NCI-H146 treated with DMSO at 0.1 percent for 48 hours (cell line): ENCODE measurements around the gene DLG2.
A peak's percentile ranks its signal among the peaks of the same experiment; 100 is the strongest.
"Not testable (repeated sequence)": the region's sequence is repeated elsewhere in the genome, so short reads cannot be mapped to it uniquely, and the experiment has no call there.

Experiments
- DNase-seq: peaks from one replicate; lab custom pipeline; 2025; ENCODE audit not compliant: unreplicated experiment; lab: John Stamatoyannopoulos, UW

DLG2 gene

GRCh38 chr11:83639995-83640758, 1987.0 kb downstream of the DLG2 start:
- DNase-seq = no peak

DNA sequence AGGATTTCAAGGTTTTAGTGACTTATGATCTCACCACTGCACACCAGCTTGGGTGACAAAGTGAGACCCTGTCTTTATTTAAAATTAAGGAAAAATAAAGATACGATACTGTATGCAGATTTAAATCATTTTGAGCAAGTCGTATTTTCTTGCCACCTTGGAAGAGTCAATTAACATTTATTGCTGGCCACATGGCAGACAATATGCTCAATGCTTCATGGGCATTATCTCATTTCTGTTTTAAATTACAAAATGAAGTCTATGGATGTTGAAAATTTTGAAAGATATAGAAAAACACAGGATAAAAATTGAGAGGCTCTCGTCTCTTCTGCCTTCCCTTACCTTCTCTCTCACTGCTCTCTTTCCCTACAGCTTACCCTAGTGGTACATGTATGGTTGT, 1992.0 kb downstream of the DLG2 start:
- no peak for DNase-seq

GRCh38 chr11:83630211-83630610, 1996.9 kb downstream of the DLG2 start:
- DNase-seq = no peak

- no peak for DNase-seq
Measured at GRCh38 chr11:83629775-83630174, 1997.4 kb downstream of the DLG2 start.

- no peak for DNase-seq
Measured at GRCh38 chr11:83628622-83629355, 1998.4 kb downstream of the DLG2 start.

GRCh38 chr11:83625336-83625735, 2001.8 kb downstream of the DLG2 start:
- DNase-seq = no peak

DNA sequence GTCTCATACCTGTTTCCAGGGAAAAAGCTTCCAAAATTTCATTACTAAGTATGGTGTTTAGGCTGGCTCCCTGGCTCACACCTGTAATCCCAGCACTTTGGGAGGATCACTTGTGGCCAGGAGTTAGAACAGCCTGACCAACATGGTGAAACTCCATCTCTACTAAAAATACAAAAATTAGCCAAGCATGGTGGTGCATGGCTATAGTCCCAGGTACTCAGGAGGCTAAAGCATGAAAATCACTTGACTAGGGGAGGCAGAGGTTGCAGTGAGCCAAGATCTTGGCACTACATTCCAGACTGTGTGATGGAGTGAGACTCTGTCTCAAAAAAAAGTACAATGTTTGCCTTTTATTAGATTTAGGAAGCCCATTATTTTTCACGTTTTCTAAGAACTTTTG, 2009.5 kb downstream of the DLG2 start:
- no peak for DNase-seq

- DNase-seq = no peak
Measured at GRCh38 chr11:83613767-83614121, 2013.4 kb downstream of the DLG2 start.

GRCh38 chr11:83612891-83613766, 2014.0 kb downstream of the DLG2 start:
- DNase-seq = no peak

- DNase-seq = peak; percentile 59
Measured at GRCh38 chr11:83611600-83611999, 2015.5 kb downstream of the DLG2 start.

GRCh38 chr11:83611031-83611430, 2016.1 kb downstream of the DLG2 start:
- no peak for DNase-seq

DNA sequence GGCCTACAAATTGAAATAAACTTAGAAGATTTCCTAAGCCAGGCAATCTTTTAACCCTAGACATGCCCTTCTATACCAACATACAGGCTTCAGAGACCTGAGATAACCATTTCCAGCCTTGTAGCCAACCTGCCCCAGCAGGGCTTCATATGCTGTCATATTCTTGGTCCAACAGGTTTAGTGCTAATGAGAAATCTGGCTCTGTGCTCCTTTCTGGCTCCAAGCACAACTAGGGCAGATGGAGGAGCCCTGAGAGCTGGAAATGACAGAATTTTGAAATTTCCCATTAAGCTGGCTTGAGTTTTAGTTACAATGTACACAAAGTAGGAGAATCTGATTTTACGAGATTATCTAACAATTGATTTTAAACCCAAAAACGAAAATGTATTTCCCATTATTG, 2018.0 kb downstream of the DLG2 start:
- no peak for DNase-seq

DNA sequence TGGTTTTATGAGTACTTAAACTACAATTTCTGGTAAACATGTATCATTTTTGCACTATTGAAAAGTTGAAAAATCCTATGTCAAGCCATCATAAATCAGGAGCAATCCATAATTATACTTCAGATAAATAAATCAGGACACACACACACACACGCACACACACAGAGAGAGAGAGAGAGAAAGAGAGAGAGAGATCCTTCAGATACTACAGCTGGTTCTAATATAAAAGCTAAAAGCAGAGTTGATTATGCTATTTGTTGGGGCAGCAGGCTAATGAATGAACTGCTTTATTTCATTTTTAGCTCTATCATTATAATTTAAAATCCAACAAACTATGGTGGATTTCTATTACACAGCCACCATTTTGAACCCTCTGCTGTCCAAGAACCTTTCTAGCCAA, 2018.6 kb downstream of the DLG2 start:
- no peak for DNase-seq

DNA sequence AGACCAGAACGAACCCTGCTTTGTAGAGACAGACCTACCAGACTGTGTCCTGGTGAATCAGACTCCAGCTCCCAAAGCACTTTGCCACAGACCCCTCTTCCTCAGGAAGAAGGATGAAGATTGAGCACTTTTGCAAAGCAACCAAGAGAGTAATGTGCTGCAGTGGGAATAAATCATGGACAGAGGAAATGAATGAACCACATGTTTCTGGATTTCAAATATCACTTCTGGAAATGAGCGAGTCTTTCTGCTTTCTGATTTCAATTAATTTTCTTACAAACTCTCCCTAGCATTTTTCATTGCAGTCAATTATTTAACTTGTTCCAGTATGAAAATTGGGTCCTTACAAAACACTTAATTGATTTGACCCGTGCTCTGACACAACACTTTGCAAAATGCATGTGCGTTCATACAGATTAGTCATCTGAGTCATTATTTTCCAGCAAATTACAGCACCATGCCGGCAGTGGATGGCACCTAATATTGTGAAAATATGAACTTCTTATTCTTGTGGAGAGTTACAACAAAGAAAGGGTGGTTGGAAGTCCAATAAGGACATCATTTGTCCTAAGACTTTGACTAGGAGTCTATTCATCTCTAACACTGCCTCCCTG, 2025.1 kb downstream of the DLG2 start:
- DNase-seq = no peak

- DNase-seq = no peak
Measured at GRCh38 chr11:83601201-83601913, 2025.8 kb downstream of the DLG2 start.

GRCh38 chr11:83600661-83601060, 2026.5 kb downstream of the DLG2 start:
- DNase-seq = no peak

DNA sequence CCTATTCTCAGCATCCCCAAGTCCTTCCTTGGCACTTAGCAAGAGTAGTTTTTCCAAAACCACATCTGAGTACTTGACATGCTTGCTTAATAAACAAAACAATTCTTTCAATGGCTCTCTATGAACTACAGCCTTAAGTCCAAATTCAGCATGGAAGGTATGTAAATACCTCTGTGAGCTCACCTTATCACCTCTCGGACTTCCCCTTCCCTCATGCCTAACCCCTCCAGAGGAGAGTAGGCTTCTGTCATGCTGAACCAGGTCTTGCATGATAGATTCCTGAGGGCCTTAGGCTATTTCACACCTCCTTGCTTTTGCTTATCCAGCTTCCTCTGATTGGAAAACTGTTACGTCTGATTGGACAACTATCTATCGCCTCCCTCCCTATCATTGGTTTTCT, 2028.1 kb downstream of the DLG2 start:
- DNase-seq = no peak

DNA sequence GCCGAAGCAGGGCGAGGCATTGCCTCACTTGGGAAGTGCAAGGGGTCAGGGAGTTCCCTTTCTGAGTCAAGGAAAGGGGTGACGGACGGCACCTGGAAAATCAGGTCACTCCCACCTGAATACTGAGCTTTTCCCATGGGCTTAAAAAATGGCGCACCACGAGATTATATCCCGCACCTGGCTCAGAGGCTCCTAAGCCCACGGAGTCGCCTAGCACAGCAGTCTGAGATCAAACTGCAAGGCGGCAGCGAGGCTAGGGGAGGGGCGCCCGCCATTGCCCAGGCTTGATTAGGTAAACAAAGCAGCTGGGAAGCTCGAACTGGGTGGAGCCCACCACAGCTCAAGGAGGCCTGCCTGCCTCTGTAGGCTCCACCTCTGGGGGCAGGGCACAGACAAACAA, 2039.3 kb downstream of the DLG2 start:
- DNase-seq = not testable (repeated sequence)

DNA sequence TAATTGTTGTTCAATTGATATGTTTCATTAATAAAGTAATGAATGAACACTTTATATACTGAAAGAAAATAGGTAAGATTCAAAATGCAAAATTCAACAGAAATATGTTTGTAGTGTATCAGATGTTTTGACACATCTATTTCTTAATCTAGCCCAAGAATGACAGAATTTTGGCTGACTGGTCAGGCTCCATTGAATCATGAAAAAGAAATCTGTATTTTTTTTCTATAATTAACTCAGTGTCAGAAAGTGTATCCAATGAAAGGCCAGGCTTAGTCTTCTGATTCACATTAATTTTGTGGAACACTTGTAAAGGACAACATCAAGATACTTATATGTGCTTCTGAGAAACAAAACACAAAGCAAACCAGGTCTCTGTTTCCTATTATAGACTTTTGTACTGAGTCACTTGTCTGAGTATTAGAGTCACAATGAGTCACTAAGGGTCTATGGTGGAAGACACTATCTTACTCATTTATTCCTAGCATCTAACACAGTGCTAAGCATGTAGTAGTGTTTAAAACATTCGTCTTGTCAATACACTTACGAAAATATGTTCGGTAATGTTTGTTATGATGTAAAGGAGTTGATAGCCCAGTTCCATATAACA, 2043.3 kb downstream of the DLG2 start:
- DNase-seq = no peak

GRCh38 chr11:83574519-83574918, 2052.6 kb downstream of the DLG2 start:
- DNase-seq = no peak
